Mucosa of descending colon (tissue), 3 donors: ENCODE measurements around the gene TMEM123. TPM values are rescaled to one million over a fixed set of nuclear protein-coding genes. Genes with fewer than 3 reads are reported as not detected.

Experiments used
- ATAC-seq: fragments of 200-7000 bp; cut with Tn5 transposase; one replicate; pipeline ENCODE4 v1.9.1; 2020; ENCODE audit warnings: mild to moderate bottlenecking, moderate library complexity
- DNase-seq, 3 donors: peaks; one replicate each; pipeline ENCODE4 v3.0.0-alpha.2; 2020
- H3K36me3 ChIP-seq: fragments of 200-600 bp; one replicate; pipeline ENCODE4 v1.8.0; 2021; ENCODE audit warnings: low read depth, mild to moderate bottlenecking
- H3K4me1 ChIP-seq: fragments of 200-600 bp; one replicate; pipeline ENCODE4 v1.8.0; 2021; ENCODE audit warnings: low read depth, mild to moderate bottlenecking
- H3K4me3 ChIP-seq: fragments of 200-600 bp; one replicate; pipeline ENCODE4 v1.8.0; 2021; ENCODE audit warnings: mild to moderate bottlenecking
- H3K9me3 ChIP-seq: fragments of 200-600 bp; one replicate; pipeline ENCODE4 v1.8.0; 2021; ENCODE audit warnings: mild to moderate bottlenecking
- intact Hi-C, 2 donors: fragments of 100-400 bp; cut with DNase I in 1 of 2; cut with micrococcal nuclease in 1 of 2; formaldehyde crosslinking; loops; one replicate each; pipeline versions ENCODE4 v1.11.0 to v1.11.1; 2022; cut with DNase I, micrococcal nuclease
- total RNA-seq, 3 donors: library from RNA; stranded (reverse); fragmentation: NEBNext Ultra II Directional in 2 of 3; extraction: Animal tissue kit (Norgen Biotek cat#: 25700) in 2 of 3; gene quantifications; one replicate each; pipeline versions ENCODE4 v1.2.1 to v1.2.4, GENCODE V29; 2021 to 2023
- TF ChIP-seq, protein P1 (sequence below): fragments of 200-600 bp; IDR thresholded peaks from one replicate; pipeline ENCODE4 v1.8.0; 2022; ENCODE audit warnings: antibody characterized with exemption, mild to moderate bottlenecking
- donor health status: DM: no; HTN: no; CAD: no; lungs with moderate emphysema.
- donor health status: DM: no; HTN: no; CAD: no.
- donor health status: DM: no; HTN: yes; CAD: no.

TMEM123 gene
- total RNA-seq, 3 donors from 2014 or later = 153 to 205 (median 157) TPM

DNA sequence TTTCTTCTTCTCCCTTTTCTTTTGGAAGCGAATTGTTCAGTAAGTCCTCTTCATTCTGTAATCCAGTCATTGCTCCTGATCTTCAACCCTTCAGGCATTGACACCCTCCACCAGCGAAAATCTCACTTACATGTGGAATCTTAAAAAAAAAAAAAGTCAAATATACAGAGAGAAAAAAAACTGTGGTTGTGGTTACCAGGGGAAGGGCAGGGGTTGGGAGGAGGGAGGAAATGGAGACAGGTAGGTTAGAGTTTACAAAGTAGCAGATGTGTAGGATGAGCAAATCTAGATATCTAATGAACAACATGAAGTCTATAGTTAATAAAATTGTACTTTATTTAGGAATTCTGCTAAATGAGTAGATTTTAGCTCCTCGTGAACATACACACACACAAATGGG, 17.7 kb upstream of the TMEM123 start:
- no peaks in the 10 kb centered on the region for H3K36me3 ChIP-seq
- no peaks in the 10 kb centered on the region for H3K9me3 ChIP-seq
- peaks cover 30% of the 10 kb centered on the region for H3K4me1 ChIP-seq
- H3K4me3 ChIP-seq = no peak overlapping the region
- intact Hi-C loops = no loop called here
- TF ChIP-seq, protein P1, sequence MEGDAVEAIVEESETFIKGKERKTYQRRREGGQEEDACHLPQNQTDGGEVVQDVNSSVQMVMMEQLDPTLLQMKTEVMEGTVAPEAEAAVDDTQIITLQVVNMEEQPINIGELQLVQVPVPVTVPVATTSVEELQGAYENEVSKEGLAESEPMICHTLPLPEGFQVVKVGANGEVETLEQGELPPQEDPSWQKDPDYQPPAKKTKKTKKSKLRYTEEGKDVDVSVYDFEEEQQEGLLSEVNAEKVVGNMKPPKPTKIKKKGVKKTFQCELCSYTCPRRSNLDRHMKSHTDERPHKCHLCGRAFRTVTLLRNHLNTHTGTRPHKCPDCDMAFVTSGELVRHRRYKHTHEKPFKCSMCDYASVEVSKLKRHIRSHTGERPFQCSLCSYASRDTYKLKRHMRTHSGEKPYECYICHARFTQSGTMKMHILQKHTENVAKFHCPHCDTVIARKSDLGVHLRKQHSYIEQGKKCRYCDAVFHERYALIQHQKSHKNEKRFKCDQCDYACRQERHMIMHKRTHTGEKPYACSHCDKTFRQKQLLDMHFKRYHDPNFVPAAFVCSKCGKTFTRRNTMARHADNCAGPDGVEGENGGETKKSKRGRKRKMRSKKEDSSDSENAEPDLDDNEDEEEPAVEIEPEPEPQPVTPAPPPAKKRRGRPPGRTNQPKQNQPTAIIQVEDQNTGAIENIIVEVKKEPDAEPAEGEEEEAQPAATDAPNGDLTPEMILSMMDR = no peak
- DNase-seq (no peak), ATAC-seq (no peak)

DNA sequence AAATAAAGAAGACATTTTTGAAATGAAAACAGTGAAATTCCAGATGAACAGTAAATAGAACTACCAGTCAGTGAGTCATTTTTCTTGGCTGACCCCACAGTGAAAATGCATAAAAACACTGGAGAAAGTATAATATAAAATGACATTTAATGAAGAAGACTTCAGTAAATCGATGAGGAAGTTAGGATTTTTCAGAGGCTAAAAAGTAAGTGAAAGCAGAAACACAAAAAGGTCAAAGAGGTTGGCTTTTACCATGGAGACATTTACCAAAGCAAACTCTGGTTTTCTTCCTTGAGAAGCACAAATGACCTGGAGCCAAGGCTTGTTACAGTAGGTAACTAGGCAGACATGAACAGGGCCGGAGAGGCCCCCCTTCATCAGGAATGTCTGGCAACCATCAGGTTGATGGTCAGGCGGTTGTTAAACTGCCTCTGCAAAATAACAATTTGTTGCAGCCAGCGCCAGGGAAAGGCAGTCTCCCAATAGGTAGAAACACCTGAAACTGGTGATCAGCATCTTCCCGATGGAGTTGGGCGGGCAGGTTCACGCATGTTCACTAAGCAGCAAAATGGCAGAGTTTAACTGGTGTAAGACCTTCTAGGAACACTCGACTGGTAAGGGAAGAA, 16.7 kb upstream of the TMEM123 start:
- H3K4me3 ChIP-seq = no peak overlapping the region
- ATAC-seq (no peak), DNase-seq (no peak)
- TF ChIP-seq, protein P1 = no peak
- no peaks in the 10 kb centered on the region for H3K36me3 ChIP-seq
- no peaks in the 10 kb centered on the region for H3K9me3 ChIP-seq
- intact Hi-C loops = no loop called here
- peaks cover 35% of the 10 kb centered on the region for H3K4me1 ChIP-seq

DNA sequence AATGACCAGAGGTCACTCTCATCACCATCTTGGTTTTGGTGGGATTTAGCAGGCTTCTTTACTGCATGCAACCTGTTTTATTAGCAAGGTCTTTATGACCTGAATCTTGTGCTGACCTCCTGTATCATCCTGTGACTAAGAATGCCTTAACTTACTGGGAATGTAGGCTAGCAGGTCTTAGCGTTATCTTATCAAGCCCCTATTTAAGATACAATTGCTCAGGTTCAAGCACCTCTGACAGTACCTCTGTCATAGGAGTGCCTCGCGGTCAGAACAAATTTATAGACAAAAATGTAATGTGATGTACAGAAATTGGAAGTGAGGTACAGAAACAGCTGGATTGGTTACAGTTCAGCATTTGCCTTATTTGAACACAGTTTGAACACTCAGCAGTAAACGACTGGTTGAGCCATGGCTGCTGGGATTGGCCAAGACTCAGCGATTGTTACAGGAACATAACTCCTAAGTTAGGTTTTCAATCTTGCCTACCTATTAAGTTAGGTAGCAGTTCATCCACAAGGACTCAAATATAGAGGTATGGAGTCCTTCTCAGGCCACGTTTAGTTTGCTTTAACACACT, 16.1 kb upstream of the TMEM123 start:
- no peak for DNase-seq
- no peaks in the 10 kb centered on the region for H3K9me3 ChIP-seq
- no peak overlapping the region for H3K4me3 ChIP-seq
- intact Hi-C loops = no loop called here
- TF ChIP-seq, protein P1 = no peak
- peaks cover 30% of the 10 kb centered on the region for H3K4me1 ChIP-seq
- ATAC-seq = no peak
- H3K36me3 ChIP-seq = no peaks in the 10 kb centered on the region

DNA sequence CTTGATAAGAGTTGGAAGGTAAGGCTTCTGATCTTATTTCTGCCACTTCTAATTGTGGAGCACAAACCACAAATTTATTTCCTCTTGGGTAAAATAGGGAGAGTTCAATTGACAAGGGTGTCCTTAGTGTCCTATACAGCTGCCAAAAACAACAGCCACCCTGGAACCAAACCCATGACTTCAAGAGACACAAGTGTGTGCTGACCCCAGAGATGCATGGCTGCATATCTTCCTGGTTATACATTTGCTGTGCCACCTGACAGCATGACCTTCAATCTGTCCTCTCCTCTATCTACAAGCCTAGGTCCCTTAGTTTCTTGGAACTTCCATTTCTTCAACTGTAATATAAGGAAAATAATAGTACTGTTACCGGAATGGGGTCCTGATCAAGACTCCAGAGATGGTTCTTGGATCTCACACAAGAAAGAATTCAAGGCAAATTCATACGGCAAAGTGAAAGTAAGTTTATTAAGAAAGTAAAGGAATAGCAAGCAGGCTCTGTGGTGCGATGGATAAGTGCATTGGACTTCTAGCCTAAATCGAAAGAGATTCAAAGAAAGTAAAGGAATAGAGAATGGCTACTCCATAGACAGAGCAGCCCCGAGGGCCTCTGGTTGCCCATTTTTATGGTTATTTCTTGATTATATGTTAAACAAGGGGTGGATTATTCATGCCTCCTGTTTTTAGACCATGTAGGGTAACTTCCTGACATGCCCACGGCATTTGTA, 15.5 kb upstream of the TMEM123 start:
- ATAC-seq (peak; percentile 45), DNase-seq (no peak)
- Histone ChIP-seq H3K4me3 (no peak overlapping the region), H3K9me3 (no peaks in the 10 kb centered on the region), H3K36me3 (no peaks in the 10 kb centered on the region), H3K4me1 (peaks cover 23% of the 10 kb centered on the region)
- TF ChIP-seq, protein P1 = no peak
- intact Hi-C loops = no loop called here

DNA sequence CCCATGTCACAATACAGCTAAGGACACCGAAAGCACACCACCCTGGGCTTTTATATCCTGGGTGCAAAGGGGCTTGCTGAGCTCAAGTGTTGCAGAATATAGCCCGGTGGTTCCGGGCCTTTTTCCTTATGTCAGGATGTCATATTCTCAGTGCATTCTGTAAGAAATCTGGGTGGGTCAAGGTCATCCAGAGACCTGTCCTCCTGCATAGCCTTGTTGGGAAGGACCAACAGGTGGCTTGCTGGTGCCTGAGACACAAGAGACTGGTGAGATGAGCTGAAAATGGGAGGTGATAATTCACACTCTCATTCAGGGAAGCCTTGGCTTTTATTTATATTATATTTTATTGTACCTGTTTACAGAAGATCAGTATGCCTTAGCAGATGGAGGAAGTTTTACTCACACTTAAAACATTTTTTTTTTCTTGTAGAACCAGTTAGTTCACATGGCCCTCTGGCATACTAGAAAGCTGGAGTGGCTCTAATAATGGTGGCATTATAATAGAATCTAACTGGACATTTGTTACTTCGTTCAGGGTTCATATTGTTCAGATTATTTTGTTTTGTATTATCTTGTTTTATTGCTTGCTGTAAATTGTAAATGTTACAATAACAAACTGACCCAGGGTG, 14.6 kb upstream of the TMEM123 start:
- Histone ChIP-seq H3K4me1 (peaks cover 21% of the 10 kb centered on the region), H3K36me3 (no peaks in the 10 kb centered on the region), H3K4me3 (no peak overlapping the region), H3K9me3 (no peaks in the 10 kb centered on the region)
- TF ChIP-seq, protein P1 = no peak
- intact Hi-C loops = no loop called here
- peak; percentile 85 for ATAC-seq
- peak in 2 of 3 donors; percentile 29 to 54 for DNase-seq
